Activated CD8-positive, alpha-beta memory T cell treated with anti-CD3 and anti-CD28 coated beads for 4 hours (primary cell): ENCODE results near the gene DCTPP1.

Experiments used
- DNase-seq, 2 donors: peaks; one replicate each; pipeline ENCODE4 v3.0.0-alpha.2; 2020; ENCODE audit warnings: low read depth in 2 of 2

The DCTPP1 gene

DNA sequence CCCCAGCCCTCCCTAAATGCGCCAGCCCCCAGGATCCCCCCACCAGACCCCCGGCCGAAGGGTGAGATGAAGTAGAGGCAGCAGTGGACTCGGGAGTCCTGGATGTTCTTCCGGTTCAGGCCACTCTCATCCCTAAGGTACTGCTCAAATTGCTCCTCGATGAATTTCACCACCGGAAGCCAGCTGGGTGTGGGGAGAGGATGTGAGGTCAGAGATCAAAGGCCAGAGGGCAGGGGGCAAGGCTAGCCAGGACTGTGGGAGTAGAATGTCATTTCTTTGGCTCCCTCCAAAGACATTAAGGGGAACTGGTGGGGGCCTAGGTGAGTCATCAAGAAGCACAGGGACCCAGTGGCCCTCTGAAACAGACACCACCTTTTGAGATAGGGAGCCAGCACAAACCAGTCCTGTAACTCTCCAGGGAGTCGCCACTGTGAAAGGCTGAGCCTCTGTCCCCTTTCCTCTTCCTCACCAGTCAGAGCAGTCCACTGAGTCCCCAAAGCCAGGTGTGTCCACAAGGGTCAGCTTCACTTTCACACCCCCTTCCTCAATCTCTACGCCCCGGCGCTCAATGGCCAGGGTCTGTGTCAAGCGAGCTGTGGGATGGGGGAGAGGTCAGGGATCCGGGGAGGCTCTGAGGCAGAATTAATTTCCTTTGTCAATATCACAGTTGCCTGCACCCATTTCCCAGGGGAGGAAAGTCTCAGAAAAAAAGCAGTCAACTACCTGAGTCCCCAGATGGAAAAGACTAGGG lies 48.4 kb downstream of the DCTPP1 start:
- no peak for DNase-seq

DNA sequence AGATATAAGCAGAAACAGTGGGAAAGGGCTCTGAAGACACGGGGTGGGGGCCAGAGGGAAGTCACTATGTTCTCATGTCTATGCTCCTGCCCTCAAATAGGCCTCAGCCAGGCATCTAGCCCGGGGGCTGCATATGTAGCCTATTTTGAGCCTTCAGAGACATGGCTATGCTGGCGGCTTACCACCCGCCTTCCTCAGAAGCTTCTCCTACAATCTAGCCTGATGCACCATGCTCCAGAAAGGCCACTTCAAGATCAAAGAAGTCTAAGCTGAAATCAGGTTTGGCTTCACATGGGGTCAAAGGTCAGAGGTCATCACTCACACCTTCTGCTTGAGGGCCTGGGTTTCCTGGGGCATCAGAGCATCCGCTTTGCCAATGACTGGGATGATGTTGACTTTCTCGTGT lies 49.0 kb downstream of the DCTPP1 start:
- DNase-seq: no peak

DNA sequence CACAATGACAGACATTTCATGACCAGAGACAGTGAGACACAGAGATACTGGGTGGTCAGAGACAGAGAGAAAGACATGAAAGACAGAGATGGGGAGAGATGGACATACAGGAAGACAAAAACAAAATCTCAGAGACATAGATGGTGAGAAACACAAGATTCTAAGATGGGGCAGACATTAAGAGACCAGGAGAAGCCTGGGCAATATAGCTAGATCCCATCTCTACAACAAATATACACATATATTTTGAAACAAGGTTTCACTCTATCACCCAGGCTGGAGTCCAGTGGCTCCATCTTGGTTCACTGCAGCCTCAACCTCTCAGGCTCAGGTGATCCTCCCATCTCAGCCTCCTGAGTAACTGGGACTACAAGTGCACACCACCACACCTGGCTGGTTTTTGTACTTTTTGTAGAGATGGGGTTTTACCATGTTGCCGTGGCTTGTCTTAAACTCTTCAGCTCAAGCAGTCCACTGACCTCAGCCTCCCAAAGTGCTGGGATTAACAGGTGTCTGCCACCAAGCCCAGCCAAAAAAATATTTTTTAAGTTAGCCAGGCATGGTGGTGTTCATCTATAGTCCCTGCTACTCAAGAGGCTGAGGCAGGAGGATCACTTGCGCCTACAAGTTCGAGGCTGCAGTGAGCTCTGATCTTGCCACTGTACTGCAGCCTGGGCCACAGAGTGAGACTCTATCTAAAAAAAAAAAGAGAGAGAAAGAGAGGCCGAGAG lies 49.6 kb downstream of the DCTPP1 start:
- no peak for DNase-seq

DNA sequence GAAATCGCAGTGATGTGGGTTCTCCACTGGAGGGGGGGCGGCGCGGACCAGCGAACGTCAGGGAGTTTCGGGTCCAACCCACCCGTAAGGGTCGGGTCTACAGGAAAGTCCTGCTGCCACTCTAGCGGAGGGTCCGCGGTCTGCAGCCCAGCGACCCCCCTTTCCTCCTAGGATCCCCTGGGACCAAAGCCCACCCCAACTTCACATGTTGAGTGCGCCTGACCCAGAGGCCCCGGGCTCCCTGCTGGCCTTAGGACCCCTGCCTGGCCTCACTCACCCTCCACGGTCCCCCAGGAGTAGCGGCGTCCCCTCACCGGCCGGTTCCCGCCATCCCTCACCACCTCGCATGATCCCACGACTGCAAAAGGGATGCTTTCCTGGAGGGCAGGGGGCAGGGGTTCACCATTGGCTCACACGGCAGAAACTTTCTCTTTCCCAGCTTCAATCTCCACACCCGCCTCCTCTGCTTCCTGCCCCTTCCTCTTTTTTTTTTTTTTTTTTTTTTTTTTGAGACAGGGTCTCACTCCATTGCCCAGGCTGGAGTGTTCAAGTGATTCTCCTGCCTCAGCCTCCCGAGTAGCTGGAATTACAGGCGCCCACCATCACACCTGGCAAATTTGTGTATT lies 50.6 kb downstream of the DCTPP1 start:
- no peak for DNase-seq

DNA sequence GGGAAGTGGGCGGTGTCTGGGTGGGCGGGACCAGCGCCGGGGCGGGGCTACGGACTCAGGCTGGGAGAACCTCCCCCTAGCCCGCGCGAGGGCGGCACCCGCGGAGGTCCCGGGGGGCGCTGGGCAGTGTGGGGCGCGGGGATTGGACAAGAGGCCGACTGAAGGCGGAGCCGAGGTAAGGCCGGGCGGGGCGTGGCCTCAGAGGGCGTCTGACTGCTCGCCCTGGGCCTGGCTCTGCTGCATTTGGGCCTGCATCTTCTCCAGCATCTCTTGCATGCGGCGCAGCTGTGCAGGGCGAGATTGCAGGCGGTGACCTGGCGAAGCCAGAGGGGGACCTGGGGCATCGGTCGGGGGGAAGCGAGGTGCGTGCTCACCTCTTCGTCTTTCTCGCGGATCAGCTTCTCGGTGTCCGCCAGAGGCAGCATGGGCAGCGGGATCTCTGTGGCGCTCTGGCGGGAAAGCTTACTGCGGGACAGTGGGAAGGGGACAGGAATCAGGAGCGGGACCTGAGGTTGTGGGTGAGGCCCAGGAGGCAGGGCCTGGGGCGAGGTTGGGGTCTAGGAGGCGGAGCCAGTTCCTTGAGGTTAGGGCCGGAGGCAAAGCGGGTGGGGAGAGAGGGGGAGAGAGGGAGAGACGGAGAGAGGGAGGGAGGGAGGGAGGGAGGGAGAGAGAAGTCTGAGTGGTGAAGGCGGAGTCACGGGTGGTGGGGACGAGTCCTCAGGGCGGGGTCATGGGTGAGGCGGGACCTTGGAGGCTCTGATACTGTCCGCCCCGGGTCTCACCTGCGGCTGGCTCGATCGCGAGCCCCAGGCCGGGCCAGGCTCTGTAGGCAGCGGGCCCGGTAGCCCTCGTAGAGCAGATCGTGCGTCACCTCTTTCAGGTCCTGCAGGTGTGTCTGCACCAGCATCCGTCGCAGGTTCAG lies 51.3 kb downstream of the DCTPP1 start:
- peak; percentile 98 for DNase-seq

DNA sequence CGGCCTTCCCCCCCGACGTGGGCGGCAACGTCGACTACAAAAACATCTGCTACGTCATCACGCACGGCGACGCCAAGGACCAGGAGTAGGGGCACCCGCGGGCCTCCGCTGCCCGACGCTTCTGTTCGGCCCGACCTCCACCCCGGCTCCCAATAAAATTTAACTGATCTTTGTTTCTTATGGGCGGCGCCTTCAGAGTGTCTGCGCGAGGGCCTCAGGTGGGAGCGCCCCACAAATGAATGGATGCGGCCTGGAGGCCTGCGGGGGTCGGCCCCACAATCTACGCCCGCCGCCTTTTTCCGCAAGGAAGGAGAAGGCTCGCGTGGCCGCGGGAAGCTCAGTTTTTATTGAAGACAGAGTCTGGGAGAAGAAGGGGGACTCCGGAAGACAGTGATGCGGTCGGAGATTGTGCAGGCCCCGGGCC lies 52.0 kb downstream of the DCTPP1 start:
- peak; percentile 82 for DNase-seq

DNA sequence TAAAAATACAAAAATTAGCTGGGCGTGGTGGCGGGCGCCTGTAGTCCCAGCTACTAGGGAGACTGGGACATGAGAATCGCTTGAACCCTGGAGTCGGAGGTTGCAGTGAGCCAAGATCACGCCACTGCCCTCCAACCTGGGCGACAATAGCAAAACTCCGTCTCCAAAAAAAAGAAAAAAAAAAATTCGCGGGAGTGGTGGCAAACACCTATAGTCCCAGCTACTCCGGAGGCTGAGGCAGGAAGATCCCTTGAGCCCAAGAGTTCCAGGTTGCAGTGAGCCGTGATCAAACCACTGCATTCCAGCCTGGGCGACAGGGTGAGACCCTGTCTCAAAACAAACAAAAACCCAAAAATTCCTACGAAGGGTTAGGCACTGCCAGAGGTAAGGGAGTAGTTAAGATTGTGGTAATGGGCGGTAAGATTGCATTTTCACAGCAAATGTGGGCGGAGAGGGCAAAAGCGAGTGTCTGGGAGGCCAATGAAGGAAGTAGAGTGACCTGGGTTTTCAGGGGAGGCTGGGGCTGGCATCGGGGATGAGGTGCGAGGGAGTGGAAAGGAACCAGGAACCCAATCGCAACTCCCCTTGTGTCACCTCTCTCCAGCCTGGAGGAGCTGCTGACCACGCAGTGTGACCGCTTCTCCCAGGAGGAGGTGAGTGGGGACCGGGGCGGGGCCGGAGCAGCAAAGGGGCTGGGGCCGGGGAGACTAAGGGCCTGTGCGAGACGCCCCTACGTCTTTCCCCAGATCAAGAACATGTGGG lies 52.6 kb downstream of the DCTPP1 start:
- DNase-seq: no peak

DNA sequence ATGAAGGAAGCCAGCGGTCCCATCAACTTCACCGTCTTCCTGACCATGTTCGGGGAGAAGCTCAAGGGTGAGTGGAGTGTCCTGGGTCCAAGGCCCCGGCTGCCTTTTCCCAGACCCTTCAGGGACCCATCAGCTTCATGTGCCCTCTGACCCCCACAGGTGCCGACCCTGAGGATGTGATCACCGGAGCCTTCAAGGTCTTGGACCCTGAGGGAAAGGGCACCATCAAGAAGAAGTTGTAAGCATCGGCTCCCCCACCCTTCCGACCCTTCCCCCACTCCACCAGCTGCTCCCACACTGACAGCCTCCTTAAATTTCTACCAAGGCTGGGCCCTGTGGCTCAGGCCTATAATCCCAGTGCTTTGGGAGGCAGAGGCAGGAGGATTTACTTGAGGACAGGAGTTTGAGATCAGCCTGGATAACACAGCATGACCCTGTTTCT lies 53.3 kb downstream of the DCTPP1 start:
- no peak for DNase-seq

DNA sequence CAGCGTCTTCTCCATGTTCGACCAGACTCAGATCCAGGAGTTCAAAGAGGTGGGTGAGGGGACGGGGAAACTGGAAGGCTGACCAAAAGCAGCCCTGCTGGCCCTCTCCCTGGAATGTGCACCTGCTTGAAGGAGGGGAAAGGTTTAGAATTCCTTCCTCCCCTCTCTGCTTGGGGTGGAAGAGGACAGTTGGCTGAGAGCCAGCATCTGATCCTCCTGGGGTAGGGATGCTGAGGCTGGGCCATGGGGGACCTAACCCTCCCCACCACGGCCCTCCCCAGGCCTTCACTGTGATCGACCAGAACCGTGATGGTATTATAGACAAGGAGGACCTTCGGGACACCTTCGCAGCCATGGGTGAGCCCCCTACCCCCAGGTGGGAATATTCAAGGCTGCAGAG lies 54.0 kb downstream of the DCTPP1 start:
- no peak for DNase-seq

DNA sequence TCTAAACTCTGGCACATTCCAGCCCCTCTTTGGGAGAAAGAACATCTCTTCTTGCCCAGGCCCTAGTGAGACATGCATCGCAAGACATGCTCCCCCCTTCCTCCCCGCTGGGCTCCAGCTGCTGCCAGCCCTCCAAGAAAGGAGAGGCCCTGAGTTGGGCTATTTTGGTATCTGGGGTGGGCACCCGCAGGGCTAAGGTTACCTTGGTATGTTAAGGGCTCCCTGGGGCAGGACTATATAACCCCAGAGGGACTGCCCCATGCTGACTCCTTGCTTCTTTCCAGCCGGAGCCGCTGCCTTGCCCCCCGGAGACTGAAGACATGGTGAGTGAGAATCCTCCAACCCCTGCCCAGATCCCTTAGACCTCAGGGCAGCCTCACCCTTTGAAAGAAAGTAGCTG lies 55.3 kb downstream of the DCTPP1 start, which contains the start of gene MYL11:
Gene MYL11 (plus strand): TSS at position 265 of the 400 bp plus-strand sequence. CDS start 56 bp downstream, at position 321.
- DNase-seq: no peak
